Mucosa of stomach (tissue), 1 donor: Measurements from ENCODE around the gene OLFM4.

Experiments
- H3K27me3 ChIP-seq: one replicate; pipeline ENCODE4 v1.7.0; 2013; ENCODE audit warnings: mild to moderate bottlenecking, low read length; ENCODE audit not compliant: control insufficient read depth, insufficient read depth
- H3K36me3 ChIP-seq: one replicate; pipeline ENCODE4 v1.7.0; 2013; ENCODE audit warnings: low read length; ENCODE audit not compliant: control insufficient read depth, insufficient read depth
- H3K4me1 ChIP-seq: one replicate; pipeline ENCODE4 v1.7.0; 2013; ENCODE audit warnings: mild to moderate bottlenecking, low read length; ENCODE audit not compliant: control insufficient read depth, insufficient read depth
- H3K4me3 ChIP-seq: one replicate; pipeline ENCODE4 v1.7.0; 2013; ENCODE audit warnings: low read length
- H3K9ac ChIP-seq: one replicate; pipeline ENCODE4 v1.7.0; 2013; ENCODE audit warnings: mild to moderate bottlenecking, low read length, moderate library complexity
- H3K9me3 ChIP-seq: one replicate; pipeline ENCODE4 v1.7.0; 2013; ENCODE audit warnings: mild to moderate bottlenecking, low read length, moderate library complexity; ENCODE audit not compliant: control insufficient read depth
- donor health status: Pancreatic carcinoma.

The OLFM4 gene

GRCh38 chr13:53017433-53017970, 11.1 kb upstream of the OLFM4 start:
- Histone ChIP-seq H3K9ac (no peak overlapping the region), H3K4me3 (no peak overlapping the region), H3K27me3 (no peaks in the 10 kb centered on the region), H3K9me3 (no peaks in the 10 kb centered on the region), H3K4me1 (peaks cover 5% of the 10 kb centered on the region), H3K36me3 (no peaks in the 10 kb centered on the region)

DNA sequence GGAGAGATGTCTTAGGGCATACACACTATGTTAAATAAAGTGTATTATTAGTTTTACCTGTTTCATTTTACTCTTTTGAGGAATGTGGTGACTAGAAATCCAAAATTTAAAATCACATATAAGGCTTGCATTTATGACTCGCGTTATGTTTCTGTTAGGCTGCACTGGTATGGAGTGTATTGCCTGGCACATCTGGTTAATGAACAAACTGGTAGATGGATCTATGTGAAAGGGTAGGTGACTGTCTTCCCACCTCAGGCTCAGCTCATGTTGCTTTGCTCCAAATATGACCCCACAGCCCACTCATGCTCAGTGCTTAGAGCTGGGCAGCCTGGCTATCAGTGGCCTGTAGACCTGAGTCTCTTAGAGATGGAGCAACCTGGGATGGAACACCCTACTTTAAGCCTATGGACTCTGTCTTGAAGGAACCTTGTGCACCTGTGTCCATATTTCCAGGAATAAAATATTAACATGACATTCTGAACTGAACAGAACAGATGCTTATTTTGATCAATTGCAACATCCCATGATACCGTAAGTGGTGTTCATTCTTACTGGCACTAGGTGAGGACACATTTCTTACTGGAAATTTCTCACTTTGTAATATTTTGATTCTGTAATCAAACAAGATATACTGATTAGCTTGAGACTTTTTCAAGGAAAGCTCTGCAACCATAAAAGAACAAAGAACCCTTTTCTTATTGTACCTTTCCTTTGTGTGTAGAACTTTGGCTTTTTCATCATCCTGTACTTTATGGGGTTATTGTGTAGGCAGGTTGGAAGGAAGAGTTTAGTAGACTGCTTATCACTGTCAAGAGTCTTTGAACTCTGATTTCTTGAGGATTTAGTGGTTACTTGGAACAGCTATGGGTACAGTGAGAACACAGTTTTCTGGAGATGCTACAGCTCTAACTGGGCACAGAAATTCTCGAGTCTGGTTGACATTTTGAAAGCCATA, 9.6 kb upstream of the OLFM4 start:
- H3K9ac ChIP-seq = no peak overlapping the region

GRCh38 chr13:53020764-53021335, 7.8 kb upstream of the OLFM4 start:
- Histone ChIP-seq H3K9ac (no peak overlapping the region), H3K4me3 (no peak overlapping the region), H3K27me3 (no peaks in the 10 kb centered on the region), H3K9me3 (no peaks in the 10 kb centered on the region), H3K4me1 (no peaks in the 10 kb centered on the region), H3K36me3 (no peaks in the 10 kb centered on the region)

More for the DNA sequence above, 9.6 kb upstream of the OLFM4 start:
- Histone ChIP-seq H3K4me3 (no peak overlapping the region), H3K4me1 (peaks cover 5% of the 10 kb centered on the region), H3K27me3 (no peaks in the 10 kb centered on the region), H3K9me3 (no peaks in the 10 kb centered on the region), H3K36me3 (no peaks in the 10 kb centered on the region)

- no peak overlapping the region for H3K4me3 ChIP-seq
- H3K9ac ChIP-seq = no peak overlapping the region
- no peaks in the 10 kb centered on the region for H3K27me3 ChIP-seq
- H3K4me1 ChIP-seq = no peaks in the 10 kb centered on the region
- no peaks in the 10 kb centered on the region for H3K9me3 ChIP-seq
- no peaks in the 10 kb centered on the region for H3K36me3 ChIP-seq
Observed at GRCh38 chr13:53023246-53023645, 5.4 kb upstream of the OLFM4 start.

- Histone ChIP-seq H3K4me1 (no peaks in the 10 kb centered on the region), H3K27me3 (no peaks in the 10 kb centered on the region), H3K36me3 (no peaks in the 10 kb centered on the region), H3K9me3 (no peaks in the 10 kb centered on the region), H3K9ac (no peak overlapping the region), H3K4me3 (no peak overlapping the region)
Observed at GRCh38 chr13:53028063-53028462, 550 bp upstream of the OLFM4 start.

GRCh38 chr13:53032849-53033248, 4.2 kb downstream of the OLFM4 start:
- H3K36me3 ChIP-seq = no peaks in the 10 kb centered on the region
- no peaks in the 10 kb centered on the region for H3K27me3 ChIP-seq
- no peaks in the 10 kb centered on the region for H3K9me3 ChIP-seq
- H3K4me1 ChIP-seq = no peaks in the 10 kb centered on the region
- no peak overlapping the region for H3K4me3 ChIP-seq
- H3K9ac ChIP-seq = no peak overlapping the region

DNA sequence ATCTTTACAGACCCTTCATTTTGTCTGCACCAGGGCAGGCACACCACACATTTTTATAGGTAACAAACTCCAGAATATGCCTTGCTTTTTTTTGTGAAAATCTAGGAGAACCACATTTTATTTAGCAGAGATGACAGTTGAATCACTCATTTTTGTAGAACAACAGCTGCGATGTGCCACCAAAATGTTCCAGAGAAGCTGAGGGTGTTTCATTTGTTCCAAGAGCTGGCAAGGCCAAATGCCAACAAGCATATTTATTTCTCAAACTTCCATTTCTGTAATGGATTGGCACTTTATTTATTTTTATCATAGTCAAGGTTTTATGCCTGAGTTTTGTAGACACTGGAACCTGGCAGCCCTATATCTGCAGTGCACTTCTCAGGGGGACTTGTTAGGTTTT, 10.4 kb downstream of the OLFM4 start:
- Histone ChIP-seq H3K27me3 (no peaks in the 10 kb centered on the region), H3K9me3 (no peaks in the 10 kb centered on the region), H3K9ac (no peak overlapping the region), H3K4me3 (no peak overlapping the region), H3K36me3 (no peaks in the 10 kb centered on the region), H3K4me1 (peaks cover 3% of the 10 kb centered on the region)

- H3K4me1 ChIP-seq = peaks cover 12% of the 10 kb centered on the region
- H3K36me3 ChIP-seq = no peaks in the 10 kb centered on the region
- H3K9ac ChIP-seq = no peak overlapping the region
- H3K9me3 ChIP-seq = no peaks in the 10 kb centered on the region
- H3K27me3 ChIP-seq = no peaks in the 10 kb centered on the region
- H3K4me3 ChIP-seq = no peak overlapping the region
Observed at GRCh38 chr13:53041968-53042516, 13.4 kb downstream of the OLFM4 start.

GRCh38 chr13:53042877-53043276, 14.3 kb downstream of the OLFM4 start:
- H3K27me3 ChIP-seq = no peaks in the 10 kb centered on the region
- H3K9me3 ChIP-seq = no peaks in the 10 kb centered on the region
- H3K9ac ChIP-seq = no peak overlapping the region
- no peak overlapping the region for H3K4me3 ChIP-seq
- H3K4me1 ChIP-seq = peaks cover 12% of the 10 kb centered on the region
- no peaks in the 10 kb centered on the region for H3K36me3 ChIP-seq

DNA sequence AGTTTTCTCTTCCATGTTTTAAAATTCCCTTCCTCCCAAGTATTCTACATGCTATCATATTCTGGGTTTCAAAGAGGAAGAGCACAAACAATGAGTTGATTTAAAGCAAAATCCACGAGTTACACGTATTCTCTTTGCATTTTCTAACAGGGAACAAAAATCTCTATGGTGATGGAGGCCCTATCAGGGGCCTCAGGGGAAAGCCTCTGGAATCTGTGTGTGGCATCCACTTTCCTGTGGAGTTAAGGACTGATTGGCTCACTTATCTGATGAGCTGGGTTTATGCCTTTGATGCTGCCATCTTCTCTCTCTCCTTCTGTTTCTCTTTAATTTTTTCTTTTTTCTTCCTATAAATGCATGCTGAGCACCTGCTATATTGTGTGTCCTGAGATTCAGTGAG, 14.8 kb downstream of the OLFM4 start:
- Histone ChIP-seq H3K4me3 (no peak overlapping the region), H3K4me1 (peaks cover 12% of the 10 kb centered on the region), H3K36me3 (no peaks in the 10 kb centered on the region), H3K9ac (no peak overlapping the region), H3K27me3 (no peaks in the 10 kb centered on the region), H3K9me3 (no peaks in the 10 kb centered on the region)

DNA sequence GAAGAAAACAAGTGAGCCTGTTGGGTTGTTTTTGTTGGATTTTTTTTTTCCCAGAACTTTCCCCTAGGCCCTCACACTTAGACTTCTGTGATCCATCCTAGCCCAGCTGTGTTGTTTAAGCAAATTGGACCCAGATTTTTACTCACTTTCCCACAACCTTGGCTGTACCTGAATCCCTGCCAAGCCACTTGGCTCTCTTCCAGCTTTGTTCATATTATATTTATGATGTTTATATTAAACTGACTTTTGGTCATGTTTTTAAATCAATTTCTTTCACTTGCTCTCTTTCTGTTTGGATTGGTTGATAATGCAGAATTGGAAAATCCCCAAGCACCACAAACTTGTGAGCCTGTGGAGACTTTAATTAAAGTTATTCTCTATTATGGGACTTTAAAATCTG, 16.6 kb downstream of the OLFM4 start:
- Histone ChIP-seq H3K27me3 (no peaks in the 10 kb centered on the region), H3K9ac (no peak overlapping the region), H3K4me1 (peaks cover 12% of the 10 kb centered on the region), H3K9me3 (no peaks in the 10 kb centered on the region), H3K4me3 (no peak overlapping the region), H3K36me3 (no peaks in the 10 kb centered on the region)

GRCh38 chr13:53048880-53049279, 20.3 kb downstream of the OLFM4 start:
- Histone ChIP-seq H3K27me3 (no peaks in the 10 kb centered on the region), H3K36me3 (no peaks in the 10 kb centered on the region), H3K9ac (no peak overlapping the region), H3K4me3 (no peak overlapping the region), H3K9me3 (no peaks in the 10 kb centered on the region), H3K4me1 (peaks cover 9% of the 10 kb centered on the region)
